Breast epithelium (tissue), 4 donors: ENCODE results near the gene ORC1. TPM values are rescaled to one million over a fixed set of nuclear protein-coding genes. Genes with fewer than 3 reads are reported as not detected.
"Not testable (repeated sequence)": the region's sequence is repeated elsewhere in the genome, so short reads cannot be mapped to it uniquely, and the experiment has no call there.

ENCODE experiments used
- DNase-seq, 2 donors: peaks; one replicate each; pipeline ENCODE4 v3.0.0-alpha.2; 2019; ENCODE audit warnings: low spot score in 2 of 2
- H3K27ac ChIP-seq, 2 donors: fragments of 200-600 bp; sonication (generic) in 1 of 2; one replicate each; pipeline ENCODE4 v1.5.1; 2016 to 2019; ENCODE audit warnings: mild to moderate bottlenecking in 1 of 2
- H3K27me3 ChIP-seq, 2 donors: fragments of 200-600 bp; sonication (generic) in 1 of 2; one replicate each; pipeline versions ENCODE4 v1.5.1 to v1.6.0; 2017 to 2019; ENCODE audit warnings: control low read depth in 1 of 2, mild to moderate bottlenecking in 1 of 2
- H3K36me3 ChIP-seq: fragments of 200-600 bp; one replicate; pipeline ENCODE4 v1.5.1; 2019
- H3K4me1 ChIP-seq, 2 donors: fragments of 200-600 bp; sonication (generic); one replicate each; pipeline ENCODE4 v1.5.1; 2016 to 2019; ENCODE audit warnings: control low read depth in 1 of 2
- H3K4me3 ChIP-seq, 3 donors: fragments of 200-600 bp; sonication (generic); 1 replicate in 2 of 3; 2 replicates in 1 of 3; pipeline ENCODE4 v1.5.1; 2016 to 2019; ENCODE audit warnings: mild to moderate bottlenecking in 3 of 3, moderate library complexity in 2 of 3
- H3K9me3 ChIP-seq, 2 donors: fragments of 200-600 bp; sonication (generic) in 1 of 2; one replicate each; pipeline ENCODE4 v1.5.1; 2016 to 2019; ENCODE audit warnings: control low read depth in 1 of 2
- POLR2A ChIP-seq: fragments of 450-650 bp; IDR thresholded peaks from one replicate; pipeline ENCODE4 v1.6.1; 2016; ENCODE audit warnings: antibody characterized with exemption, mild to moderate bottlenecking, moderate library complexity
- POLR2AphosphoS5 ChIP-seq, 3 donors: sonication (generic); formaldehyde crosslinking; IDR thresholded peaks; one replicate each; pipeline ENCODE4 v1.6.1; 2017; ENCODE audit warnings: antibody characterized with exemption in 3 of 3
- intact Hi-C: fragments of 100-400 bp; cut with DNase I; formaldehyde crosslinking; loops from one replicate; pipeline ENCODE4 v1.15.1; 2023; ENCODE audit warnings: low total_unique reads
- total RNA-seq, 3 donors: library from RNA; depleted of rRNA; stranded (reverse); fragments of >200 nt; gene quantifications; one replicate each; pipeline ENCODE4 v1.1.0, GENCODE V29; 2016
- TF ChIP-seq, protein P1 (sequence below), 3 donors: fragments of 450-650 bp; IDR thresholded peaks; one replicate each; pipeline ENCODE4 v1.5.1; 2016 to 2017; ENCODE audit warnings: antibody characterized with exemption in 3 of 3, mild to moderate bottlenecking in 3 of 3, moderate library complexity in 3 of 3

ORC1 gene
- total RNA-seq, 3 donors from 2014 or later: 0.33 to 0.96 (median 0.73) TPM

DNA sequence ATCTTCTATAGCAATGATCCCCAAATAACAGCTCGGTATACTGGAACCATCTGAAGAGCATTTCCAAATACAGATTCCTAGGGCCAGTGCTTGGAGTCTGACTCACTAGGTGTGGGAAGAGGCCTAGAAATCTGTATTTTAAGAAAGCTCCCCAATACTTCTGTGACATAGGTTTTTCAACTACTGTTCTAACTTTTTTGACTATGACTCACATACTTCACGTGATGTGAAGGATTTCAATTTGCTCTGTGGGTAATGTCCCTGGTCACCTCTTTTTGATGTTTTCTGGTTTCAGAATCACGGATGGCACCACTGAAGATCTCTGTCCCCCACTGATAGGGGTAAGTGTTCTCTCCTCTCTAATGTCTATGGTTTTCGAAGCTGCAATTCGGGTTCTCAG lies 11.0 kb downstream of the ORC1 start:
- Histone ChIP-seq H3K36me3 (no peaks in the 10 kb centered on the region), H3K27me3 (no peaks in the 10 kb centered on the region), H3K4me1 (no peaks in the 10 kb centered on the region), H3K4me3 (no peak overlapping the region), H3K27ac (no peak overlapping the region), H3K9me3 (no peaks in the 10 kb centered on the region)
- intact Hi-C loops: no loop called here
- DNase-seq: no peak
- no peak for TF ChIP-seq POLR2A
- TF ChIP-seq, protein P1, sequence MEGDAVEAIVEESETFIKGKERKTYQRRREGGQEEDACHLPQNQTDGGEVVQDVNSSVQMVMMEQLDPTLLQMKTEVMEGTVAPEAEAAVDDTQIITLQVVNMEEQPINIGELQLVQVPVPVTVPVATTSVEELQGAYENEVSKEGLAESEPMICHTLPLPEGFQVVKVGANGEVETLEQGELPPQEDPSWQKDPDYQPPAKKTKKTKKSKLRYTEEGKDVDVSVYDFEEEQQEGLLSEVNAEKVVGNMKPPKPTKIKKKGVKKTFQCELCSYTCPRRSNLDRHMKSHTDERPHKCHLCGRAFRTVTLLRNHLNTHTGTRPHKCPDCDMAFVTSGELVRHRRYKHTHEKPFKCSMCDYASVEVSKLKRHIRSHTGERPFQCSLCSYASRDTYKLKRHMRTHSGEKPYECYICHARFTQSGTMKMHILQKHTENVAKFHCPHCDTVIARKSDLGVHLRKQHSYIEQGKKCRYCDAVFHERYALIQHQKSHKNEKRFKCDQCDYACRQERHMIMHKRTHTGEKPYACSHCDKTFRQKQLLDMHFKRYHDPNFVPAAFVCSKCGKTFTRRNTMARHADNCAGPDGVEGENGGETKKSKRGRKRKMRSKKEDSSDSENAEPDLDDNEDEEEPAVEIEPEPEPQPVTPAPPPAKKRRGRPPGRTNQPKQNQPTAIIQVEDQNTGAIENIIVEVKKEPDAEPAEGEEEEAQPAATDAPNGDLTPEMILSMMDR (IDR thresholded peaks at IDR 0.05): no peak
- no peak for TF ChIP-seq POLR2AphosphoS5 (IDR thresholded peaks at IDR 0.05)

DNA sequence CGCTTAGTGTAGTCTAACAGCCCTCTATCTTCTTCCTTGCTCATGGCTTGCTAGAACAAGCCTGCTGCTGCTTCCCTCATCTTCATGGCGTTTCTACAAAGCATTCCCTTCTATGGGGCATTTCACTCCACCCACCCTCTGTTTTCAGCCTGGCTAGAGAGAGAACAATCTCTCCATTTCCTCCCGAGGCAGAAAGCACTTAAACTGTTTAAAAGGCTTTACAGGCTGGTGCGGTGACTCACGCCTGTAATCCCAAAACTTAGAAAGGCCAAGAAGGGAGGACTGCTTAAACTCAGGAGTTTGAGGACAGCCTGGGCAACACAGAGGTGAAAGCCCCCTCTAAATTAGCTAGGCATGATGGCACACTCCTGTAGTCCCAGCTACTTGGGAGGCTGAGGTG lies 17.8 kb downstream of the ORC1 start:
- intact Hi-C loops: no loop called here
- DNase-seq: no peak

DNA sequence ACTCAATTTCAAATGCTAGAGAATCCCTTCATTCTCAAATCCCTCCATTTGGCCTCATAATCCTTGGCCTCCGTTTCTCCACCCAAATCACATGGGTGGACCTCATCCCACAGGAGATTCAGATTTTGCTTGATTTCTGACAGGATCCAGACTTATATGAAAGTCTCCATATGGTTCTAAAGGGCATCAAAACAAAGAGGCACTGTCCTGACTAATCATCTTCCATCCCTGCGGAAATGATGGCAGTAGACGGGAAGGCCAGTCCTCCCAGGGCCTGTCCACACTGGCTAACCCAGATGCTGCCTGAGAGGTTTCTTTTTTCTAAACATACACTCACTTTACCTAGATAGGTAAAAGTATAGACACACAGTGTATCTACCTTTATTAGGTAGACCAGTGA lies 18.8 kb downstream of the ORC1 start:
- Histone ChIP-seq H3K9me3 (no peaks in the 10 kb centered on the region), H3K36me3 (no peaks in the 10 kb centered on the region), H3K4me1 (no peaks in the 10 kb centered on the region), H3K4me3 (no peak overlapping the region), H3K27ac (no peak overlapping the region), H3K27me3 (no peaks in the 10 kb centered on the region)
- no peak for DNase-seq
- intact Hi-C loops: no loop called here
- TF ChIP-seq, protein P1 (IDR thresholded peaks at IDR 0.05): no peak
- TF ChIP-seq POLR2A: no peak
- no peak for TF ChIP-seq POLR2AphosphoS5 (IDR thresholded peaks at IDR 0.05)

More for the DNA sequence above, 17.8 kb downstream of the ORC1 start:
- Histone ChIP-seq H3K9me3 (no peaks in the 10 kb centered on the region), H3K4me3 (no peak overlapping the region), H3K36me3 (no peaks in the 10 kb centered on the region), H3K27me3 (no peaks in the 10 kb centered on the region), H3K27ac (no peak overlapping the region), H3K4me1 (no peaks in the 10 kb centered on the region)
- TF ChIP-seq POLR2AphosphoS5 (IDR thresholded peaks at IDR 0.05) (no peak), POLR2A (no peak)
- TF ChIP-seq, protein P1 (IDR thresholded peaks at IDR 0.05): no peak

DNA sequence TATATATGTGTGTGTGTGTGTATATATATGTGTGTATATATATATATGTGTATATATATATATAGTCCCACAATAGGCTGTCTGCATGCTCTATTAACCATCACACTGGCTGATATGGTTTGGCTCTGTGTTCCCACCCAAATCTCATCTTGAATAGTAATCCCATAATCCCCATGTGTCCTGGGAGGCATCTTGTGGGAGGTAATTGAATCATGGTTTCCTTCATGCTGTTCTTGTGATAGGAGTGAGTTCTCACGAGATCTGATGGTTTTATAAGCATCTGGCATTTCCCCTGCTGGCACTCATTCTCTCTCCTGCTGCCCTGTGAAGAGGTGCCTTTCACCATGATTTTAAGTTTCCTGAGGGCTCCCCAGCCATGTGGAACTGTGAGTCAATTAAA lies 34.4 kb downstream of the ORC1 start:
- not testable (repeated sequence) for H3K27me3 ChIP-seq, H3K4me3 ChIP-seq, H3K36me3 ChIP-seq, H3K9me3 ChIP-seq, DNase-seq, H3K4me1 ChIP-seq, H3K27ac ChIP-seq
- intact Hi-C loops: loop anchor here (10.0 kb wide), 1 partner anchor 1545 kb away; no protein-coding TSS in a partner anchor

DNA sequence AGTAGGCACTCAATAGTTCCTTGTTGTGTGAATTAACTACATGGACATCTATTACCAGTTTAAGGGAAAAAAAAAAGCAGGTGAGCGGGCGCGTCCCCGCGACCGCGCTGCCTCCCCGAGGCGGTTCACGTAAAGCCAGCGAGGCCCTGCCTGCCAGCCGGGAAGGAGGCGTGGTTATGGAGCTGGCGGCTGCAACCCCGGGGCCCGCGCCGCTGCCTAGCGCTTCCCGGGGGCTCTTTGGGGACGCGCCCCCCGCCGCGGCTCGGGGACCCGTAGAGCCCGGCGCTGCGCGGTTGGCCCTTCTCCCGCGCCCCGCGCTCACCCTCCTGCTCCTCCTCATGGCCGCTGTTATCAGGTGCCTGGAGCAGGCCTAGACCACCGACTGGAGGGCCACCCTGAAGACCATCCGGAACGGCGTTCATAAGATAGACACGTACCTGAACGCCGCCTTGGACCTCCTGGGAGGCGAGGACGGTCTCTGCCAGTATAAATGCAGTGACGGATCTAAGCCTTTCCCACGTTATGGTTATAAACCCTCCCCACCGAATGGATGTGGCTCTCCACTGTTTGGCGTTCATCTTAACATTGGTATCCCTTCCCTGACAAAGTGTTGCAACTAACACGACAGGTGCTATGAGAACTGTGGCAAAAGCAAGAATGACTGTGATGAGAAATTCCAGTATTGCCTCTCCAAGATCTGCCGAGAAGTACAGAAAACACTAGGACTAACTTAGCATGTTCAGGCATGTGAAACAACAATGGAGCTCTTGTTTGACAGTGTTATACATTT lies 35.6 kb downstream of the ORC1 start:
- Histone ChIP-seq H3K4me1 (peaks cover 7% of the 10 kb centered on the region in 2 donors), H3K27ac (peak overlapping the region; percentile 79 to 88), H3K4me3 (peak overlapping the region; percentile 26 to 73 (median 57)), H3K27me3 (no peaks in the 10 kb centered on the region), H3K9me3 (no peaks in the 10 kb centered on the region), H3K36me3 (no peaks in the 10 kb centered on the region)
- no peak for DNase-seq
- TF ChIP-seq POLR2AphosphoS5 (IDR thresholded peaks at IDR 0.05) (no peak), POLR2A (no peak)
- TF ChIP-seq, protein P1 (IDR thresholded peaks at IDR 0.05): no peak
- intact Hi-C loops: loop anchor here (10.0 kb wide), 1 partner anchor 1546 kb away; no protein-coding TSS in a partner anchor
